Colon (tissue), 2 donors: ENCODE results near the gene UPP1.
"Not testable (repeated sequence)": the region's sequence is repeated elsewhere in the genome, so short reads cannot be mapped to it uniquely, and the experiment has no call there.

Experiments
- FAIRE-seq: peaks from 2 replicates; lab custom pipeline; 2012; peaks lifted over from hg19 to GRCh38; lab: Jason Lieb, UNC
- donor health status: control.
- donor health status: control.

Gene UPP1

DNA sequence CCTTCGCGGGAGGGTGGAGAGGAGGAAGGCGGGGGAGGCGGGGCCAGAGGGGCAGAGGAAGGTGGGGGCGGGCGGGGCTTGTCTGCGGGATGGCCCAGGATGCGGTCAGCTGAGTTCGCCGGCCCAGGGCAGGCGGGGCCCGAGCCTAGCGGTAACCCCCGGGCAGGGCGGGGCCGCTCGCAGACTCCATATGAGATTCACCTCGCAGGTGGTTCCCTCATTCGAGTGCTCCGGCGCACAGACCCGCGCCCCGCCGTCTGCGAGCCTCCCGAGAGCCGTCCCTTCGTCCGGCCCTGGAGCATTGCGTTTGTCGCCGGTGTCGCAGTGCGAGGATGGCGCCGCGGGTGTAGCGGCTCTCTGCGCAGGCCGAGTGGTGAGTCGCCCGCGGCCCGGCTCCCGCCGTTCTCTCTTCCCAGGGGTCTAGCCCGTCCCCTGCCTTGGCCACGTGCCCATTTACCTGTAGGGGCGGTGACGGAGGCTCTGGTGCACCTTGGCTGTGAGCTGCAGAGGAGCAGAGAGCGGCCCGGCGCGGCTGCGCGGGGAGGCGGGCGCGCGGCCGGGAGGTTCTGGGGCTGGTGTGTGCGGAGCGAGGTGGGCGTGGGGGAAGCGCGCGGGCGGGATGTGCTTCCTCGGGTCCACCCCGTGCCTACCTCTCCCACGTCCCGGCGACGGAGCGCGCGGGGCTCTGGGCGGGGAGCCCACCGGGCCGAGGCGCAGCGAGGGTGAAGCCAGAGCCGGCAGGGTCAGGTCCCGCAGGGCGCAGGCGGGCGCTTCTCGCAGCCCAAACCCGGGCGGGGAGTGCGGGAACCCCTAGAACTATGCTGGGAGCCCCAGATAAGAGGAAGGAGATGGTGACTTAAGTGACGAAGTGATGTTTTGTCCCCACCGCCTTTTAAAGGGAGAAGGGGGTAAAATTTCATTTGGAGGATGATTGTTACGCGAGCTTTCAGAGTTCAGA is at the start of gene UPP1:
Gene UPP1, plus strand, starts transcription at position 220 of the 958 bp plus-strand sequence. CDS start 5,519 bp downstream, outside the sequence.
- FAIRE-seq = no peak

DNA sequence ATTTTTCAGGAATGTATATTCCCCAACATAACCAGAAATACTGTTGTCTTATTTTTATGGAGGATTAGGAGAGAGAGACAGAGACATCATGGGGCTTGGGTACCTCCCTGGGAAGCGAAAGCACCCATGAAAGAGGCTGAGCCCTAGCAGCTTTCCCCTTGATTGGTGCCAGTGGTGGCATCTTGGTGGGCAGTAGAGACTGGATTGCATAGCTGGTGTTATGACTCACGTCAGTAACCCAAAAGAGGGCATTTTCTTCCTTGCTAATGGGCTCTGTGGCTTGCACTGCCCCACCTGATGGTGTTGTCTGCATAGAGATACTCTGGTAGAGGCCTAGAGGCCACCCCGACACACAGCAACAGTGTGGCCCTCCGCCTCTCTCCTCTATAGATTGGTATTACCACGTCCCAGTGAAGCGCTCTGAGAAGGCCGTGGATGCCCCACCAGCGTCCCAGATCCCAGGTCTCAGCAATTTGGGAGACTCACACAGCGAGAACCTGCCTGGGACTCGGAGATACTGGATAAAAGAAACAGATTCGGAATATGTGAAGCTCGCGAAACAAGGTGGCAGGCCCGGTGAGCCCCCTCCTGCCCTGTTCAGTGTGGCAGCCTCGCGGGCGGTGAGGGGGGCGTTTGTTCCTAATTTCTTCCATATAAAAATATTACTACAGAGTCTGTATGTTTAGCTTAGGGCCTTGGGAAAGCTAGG is 48.0 kb upstream of the UPP1 start:
- no peak for FAIRE-seq

DNA sequence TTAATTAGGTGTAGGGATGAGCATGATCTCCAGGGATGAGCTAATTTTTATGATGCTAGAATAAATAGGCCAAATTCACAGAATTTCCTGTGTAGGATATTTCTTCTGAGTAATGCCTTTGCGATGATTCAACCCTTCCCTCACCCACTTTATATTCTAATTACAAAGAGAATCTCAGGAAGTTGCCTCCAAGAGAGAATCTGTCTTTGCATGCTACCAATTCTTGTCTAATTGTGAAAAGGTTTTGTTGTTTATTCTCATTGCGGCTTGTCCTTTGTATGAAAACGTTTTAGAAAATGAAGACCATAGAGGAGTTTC is 47.5 kb upstream of the UPP1 start:
- FAIRE-seq = no peak

GRCh38 chr7:48042216-48042615 is 46.8 kb upstream of the UPP1 start:
- FAIRE-seq = no peak

DNA sequence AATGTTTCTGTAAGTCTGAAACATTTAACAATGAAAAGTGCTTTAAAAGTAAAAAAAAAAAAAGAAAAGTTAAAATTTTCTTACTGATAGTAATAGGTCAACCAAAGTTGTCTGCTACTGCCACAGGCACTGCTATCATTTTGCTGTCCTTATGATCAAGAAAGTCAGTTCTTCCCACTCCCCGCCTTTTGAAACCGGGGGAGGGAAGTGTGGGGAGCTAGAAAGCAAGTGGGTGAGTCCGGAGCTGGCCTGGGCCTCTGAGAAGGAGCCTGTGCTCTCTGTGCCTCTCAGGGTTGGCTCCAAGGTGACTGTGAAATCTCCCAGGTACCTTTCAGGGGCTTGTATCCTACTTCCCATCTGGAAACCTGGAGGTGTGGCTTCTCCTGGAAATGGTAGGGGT is 46.4 kb upstream of the UPP1 start:
- no peak for FAIRE-seq

- no peak for FAIRE-seq
These were observed 43.8 kb upstream of the UPP1 start for GRCh38 chr7:48045195-48045765.

DNA sequence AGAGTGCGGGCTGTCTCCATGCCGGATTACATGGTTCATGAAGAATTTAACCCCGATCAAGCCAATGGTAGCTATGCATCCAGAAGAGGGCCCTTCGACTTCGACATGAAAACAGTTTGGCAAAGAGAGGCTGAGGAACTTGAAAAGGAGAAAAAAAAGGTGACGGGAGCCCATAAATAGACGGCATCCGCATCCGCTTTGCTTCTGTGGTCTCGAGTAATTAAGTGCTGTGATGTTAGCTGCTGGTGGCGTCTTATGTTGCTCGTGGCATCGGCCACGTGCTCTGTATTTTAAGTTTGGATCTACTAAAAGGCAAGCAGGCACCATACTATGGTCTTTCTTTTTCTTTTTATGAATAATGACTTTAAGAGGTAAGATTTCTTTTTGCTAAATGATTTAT is 42.6 kb upstream of the UPP1 start:
- no peak for FAIRE-seq

DNA sequence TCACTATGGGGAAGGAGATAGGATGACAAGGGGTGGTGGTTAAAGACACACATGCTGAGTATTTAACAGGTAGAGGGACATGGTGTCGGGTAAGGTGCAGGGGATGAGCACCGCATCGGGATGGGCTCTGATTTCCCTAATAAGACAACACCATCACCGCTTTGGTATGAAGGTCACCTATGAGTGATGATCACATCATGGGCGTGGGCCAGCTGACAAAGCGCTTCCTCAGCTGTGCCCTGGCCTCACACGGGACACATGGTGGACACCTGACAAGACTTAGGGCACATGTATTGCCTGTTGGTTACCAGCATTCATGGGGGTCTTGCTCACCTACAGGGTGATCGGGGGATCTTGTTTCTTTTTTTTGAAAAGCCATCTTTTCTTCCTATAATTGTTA is 41.0 kb upstream of the UPP1 start:
- FAIRE-seq = no peak

DNA sequence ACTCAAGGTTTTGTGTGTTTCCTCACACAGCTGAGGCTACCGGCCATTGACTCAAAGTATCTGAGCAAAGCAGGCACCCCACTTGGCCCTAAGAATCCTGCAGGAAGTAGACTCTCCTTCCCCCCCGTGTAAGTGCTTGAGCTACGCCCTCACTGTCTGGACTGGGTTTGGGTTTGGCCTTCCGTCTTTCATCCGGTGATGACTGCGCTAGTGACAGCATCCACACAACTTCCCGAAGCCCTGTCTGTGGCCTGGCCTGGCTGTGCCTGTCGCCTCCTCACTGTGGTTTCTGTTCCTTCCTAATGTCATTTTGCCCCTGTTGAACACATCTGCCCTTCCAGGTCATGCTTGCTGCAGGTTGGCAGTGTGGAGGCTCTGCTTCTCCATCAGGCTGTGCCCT is 39.2 kb upstream of the UPP1 start:
- no peak for FAIRE-seq

GRCh38 chr7:48052748-48053147 is 36.3 kb upstream of the UPP1 start:
- FAIRE-seq = no peak

DNA sequence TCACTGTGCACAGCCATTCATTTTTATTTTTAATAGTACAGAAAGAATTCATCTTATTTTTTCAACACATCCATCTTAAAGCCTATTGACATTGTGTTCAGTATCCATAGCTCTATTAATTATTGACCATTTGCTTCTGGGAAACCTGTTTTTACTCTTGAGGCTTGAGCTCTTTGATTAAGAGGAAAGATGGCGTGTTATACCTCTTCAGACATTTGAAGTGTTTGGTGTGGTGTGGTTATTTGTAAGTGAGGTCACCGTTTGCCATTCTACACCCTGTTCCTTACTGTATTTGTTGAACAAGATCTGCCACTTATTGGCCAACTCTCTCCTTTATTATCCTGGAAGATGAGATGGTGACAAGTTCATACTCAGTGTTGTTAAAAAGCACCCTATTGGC is 35.3 kb upstream of the UPP1 start:
- no peak for FAIRE-seq

DNA sequence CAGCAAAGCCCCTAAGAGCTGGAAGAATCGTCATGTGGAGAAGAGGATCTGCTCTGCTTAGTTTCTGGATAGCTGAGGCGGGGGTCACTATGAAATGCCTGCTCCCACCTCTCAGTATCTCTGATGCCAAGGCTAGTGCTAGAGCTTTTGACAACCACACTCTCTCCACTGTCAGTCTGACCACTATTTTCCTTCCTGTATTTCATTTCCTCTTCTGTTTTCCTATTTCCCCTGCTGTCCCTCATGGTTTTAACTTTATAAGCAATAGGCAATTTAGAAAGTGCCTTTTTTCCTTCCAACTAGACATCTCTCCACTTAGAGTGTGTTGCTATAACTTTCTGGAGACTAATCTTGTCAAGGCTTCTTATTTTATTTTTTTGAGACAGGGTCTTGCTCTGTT is 30.1 kb upstream of the UPP1 start:
- FAIRE-seq = no peak

- FAIRE-seq = no peak
These were observed 29.4 kb upstream of the UPP1 start for GRCh38 chr7:48059706-48060105.

- FAIRE-seq = no peak
These were observed 25.1 kb upstream of the UPP1 start for GRCh38 chr7:48063985-48064384.

DNA sequence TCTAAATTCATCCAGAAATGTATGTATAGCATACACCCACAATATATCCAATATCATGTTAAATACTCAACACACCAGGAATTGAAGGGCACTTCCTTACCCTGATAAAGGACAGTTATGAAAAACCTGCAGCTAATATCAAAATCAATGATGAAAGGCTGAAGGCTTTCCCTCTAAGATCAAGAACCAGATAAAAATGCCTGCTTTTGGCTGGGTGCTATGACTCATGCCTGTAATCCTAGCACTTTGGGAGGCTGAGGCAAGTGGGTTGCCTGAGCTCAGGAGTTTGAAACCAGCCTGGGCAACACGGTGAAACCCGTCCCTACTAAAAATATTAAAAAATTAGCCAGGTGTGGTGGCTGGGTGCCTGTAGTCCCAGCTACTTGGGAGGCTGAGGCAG is 21.6 kb upstream of the UPP1 start:
- no peak for FAIRE-seq

- no peak for FAIRE-seq
These were observed 14.8 kb upstream of the UPP1 start for GRCh38 chr7:48074204-48074654.

DNA sequence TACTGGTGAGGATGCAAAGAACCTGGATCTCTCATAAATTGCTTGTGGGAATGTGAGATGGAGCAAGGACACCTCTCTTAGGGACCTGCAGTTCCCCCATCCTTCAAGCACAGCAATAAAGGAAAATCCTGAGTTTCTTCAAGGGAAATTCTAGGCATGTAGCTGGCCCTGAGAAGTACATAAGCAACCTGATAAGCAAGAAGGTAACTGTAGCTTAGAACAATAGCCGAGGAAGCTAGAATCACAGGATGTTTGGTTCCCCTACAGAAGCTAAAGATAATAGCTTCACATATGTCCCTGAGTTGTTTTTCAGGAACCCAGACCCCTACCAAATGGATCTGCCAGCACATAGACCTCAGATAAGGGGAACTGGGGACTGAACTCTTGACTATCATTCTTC is 11.6 kb upstream of the UPP1 start:
- no peak for FAIRE-seq

- no peak for FAIRE-seq
These were observed 10.6 kb upstream of the UPP1 start for GRCh38 chr7:48078470-48078869.

GRCh38 chr7:48082378-48082777 is 6.7 kb upstream of the UPP1 start:
- not testable (repeated sequence) for FAIRE-seq

DNA sequence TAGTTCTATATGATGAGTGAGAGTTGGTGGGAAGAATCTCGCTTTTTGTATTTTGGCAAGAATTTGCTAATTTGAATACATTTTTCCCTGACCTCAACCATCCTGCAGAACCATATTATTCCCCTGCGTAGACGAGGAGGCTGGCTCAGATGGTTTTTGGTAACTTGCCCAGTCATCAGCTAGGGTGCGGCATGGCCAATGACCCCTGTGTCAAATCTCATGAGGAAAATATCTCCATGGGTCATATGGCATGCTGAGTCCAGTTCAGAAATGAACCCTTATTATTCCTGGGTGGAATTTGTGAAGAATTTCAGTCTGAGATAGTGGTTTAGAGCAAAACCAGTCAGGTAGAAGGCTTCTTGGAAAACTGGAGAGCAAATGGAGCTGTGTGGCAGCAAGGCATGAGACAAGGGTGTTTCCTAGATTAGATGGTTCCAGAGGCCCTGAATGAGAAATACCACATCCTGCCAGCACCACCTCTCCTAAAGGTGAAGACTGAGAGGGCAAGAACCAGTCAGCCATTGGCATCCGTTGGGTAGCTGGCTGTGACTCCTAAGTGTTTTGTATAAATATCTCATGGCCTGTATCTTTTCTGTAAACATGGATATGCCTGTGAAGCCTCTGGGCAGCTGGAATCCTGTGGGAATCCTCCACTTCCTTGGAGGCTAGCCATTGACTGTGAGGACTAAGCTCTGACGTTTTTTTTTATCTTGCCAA is 5.8 kb upstream of the UPP1 start:
- FAIRE-seq = no peak

- FAIRE-seq = no peak
These were observed 4.2 kb upstream of the UPP1 start for GRCh38 chr7:48084727-48085432.

- no peak for FAIRE-seq
These were observed 3.7 kb upstream of the UPP1 start for GRCh38 chr7:48085433-48085791.
